Mucosa of descending colon (tissue), 3 donors: Measurements from ENCODE around the gene MAGED1. TPM values are rescaled to one million over a fixed set of nuclear protein-coding genes. Genes with fewer than 3 reads are reported as not detected.
"Not testable (repeated sequence)": the region's sequence is repeated elsewhere in the genome, so short reads cannot be mapped to it uniquely, and the experiment has no call there.

Experiments
- ATAC-seq: fragments of 200-7000 bp; cut with Tn5 transposase; one replicate; pipeline ENCODE4 v1.9.1; 2020; ENCODE audit warnings: mild to moderate bottlenecking, moderate library complexity
- DNase-seq, 3 donors: peaks; one replicate each; pipeline ENCODE4 v3.0.0-alpha.2; 2020
- H3K36me3 ChIP-seq: fragments of 200-600 bp; one replicate; pipeline ENCODE4 v1.8.0; 2021; ENCODE audit warnings: low read depth, mild to moderate bottlenecking
- H3K4me1 ChIP-seq: fragments of 200-600 bp; one replicate; pipeline ENCODE4 v1.8.0; 2021; ENCODE audit warnings: low read depth, mild to moderate bottlenecking
- H3K4me3 ChIP-seq: fragments of 200-600 bp; one replicate; pipeline ENCODE4 v1.8.0; 2021; ENCODE audit warnings: mild to moderate bottlenecking
- H3K9me3 ChIP-seq: fragments of 200-600 bp; one replicate; pipeline ENCODE4 v1.8.0; 2021; ENCODE audit warnings: mild to moderate bottlenecking
- intact Hi-C, 2 donors: fragments of 100-400 bp; cut with DNase I in 1 of 2; cut with micrococcal nuclease in 1 of 2; formaldehyde crosslinking; loops; one replicate each; pipeline versions ENCODE4 v1.11.0 to v1.11.1; 2022; cut with DNase I, micrococcal nuclease
- total RNA-seq, 3 donors: library from RNA; stranded (reverse); fragmentation: NEBNext Ultra II Directional in 2 of 3; extraction: Animal tissue kit (Norgen Biotek cat#: 25700) in 2 of 3; gene quantifications; one replicate each; pipeline versions ENCODE4 v1.2.1 to v1.2.4, GENCODE V29; 2021 to 2023
- TF ChIP-seq, protein P1 (sequence below): fragments of 200-600 bp; IDR thresholded peaks from one replicate; pipeline ENCODE4 v1.8.0; 2022; ENCODE audit warnings: antibody characterized with exemption, mild to moderate bottlenecking
- donor health status: DM: no; HTN: no; CAD: no; lungs with moderate emphysema.
- donor health status: DM: no; HTN: no; CAD: no.
- donor health status: DM: no; HTN: yes; CAD: no.

Gene MAGED1
- total RNA-seq, 3 donors from 2014 or later: 53.0 to 91.5 (median 57.4) TPM

DNA sequence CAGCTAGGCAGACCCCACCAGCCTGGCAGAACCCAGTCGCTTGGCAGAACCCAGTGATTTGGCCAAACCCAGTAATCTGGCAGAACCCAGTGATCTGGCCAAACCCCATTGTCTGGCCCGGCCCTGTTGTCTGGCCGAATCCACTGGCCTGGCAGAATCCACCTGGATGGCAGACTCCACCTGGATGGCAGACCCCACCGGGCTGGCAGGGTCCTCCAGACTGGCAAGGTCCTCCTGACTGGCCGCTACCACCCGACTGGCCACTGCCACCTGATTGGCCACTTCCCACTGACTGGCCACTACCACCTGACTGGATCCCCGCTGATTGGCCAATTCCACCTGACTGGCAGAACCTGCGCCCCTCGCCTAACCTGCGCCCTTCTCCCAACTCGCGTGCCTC lies 3.2 kb downstream of the MAGED1 start:
- TF ChIP-seq, protein P1, sequence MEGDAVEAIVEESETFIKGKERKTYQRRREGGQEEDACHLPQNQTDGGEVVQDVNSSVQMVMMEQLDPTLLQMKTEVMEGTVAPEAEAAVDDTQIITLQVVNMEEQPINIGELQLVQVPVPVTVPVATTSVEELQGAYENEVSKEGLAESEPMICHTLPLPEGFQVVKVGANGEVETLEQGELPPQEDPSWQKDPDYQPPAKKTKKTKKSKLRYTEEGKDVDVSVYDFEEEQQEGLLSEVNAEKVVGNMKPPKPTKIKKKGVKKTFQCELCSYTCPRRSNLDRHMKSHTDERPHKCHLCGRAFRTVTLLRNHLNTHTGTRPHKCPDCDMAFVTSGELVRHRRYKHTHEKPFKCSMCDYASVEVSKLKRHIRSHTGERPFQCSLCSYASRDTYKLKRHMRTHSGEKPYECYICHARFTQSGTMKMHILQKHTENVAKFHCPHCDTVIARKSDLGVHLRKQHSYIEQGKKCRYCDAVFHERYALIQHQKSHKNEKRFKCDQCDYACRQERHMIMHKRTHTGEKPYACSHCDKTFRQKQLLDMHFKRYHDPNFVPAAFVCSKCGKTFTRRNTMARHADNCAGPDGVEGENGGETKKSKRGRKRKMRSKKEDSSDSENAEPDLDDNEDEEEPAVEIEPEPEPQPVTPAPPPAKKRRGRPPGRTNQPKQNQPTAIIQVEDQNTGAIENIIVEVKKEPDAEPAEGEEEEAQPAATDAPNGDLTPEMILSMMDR: no peak
- no peak overlapping the region for H3K4me3 ChIP-seq
- DNase-seq: no peak
- intact Hi-C loops: no loop called here
- no peak for ATAC-seq
- H3K4me1 ChIP-seq: no peaks in the 10 kb centered on the region
- H3K36me3 ChIP-seq: no peaks in the 10 kb centered on the region
- no peaks in the 10 kb centered on the region for H3K9me3 ChIP-seq

DNA sequence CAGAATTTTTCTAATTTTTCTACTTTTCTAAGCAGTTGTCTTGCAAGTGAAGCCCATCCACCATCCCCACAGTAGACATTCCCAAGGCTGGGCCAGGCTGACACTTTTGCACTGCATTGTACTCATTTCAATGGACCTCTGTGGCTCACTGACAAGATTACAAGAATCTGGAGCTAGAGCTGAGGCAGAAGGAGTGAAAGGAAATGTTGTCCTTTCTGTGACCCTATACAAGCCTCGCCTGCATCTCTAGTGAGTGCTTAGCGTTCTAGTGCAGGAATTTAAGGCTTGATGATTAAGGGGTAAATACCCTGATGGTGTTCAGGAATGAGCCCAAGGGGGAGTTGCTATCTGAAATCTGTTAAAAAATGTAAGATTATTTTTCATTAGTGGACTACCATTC lies 6.3 kb downstream of the MAGED1 start:
- intact Hi-C loops: no loop called here
- H3K4me3 ChIP-seq: no peak overlapping the region
- H3K36me3 ChIP-seq: no peaks in the 10 kb centered on the region
- TF ChIP-seq, protein P1: no peak
- H3K9me3 ChIP-seq: no peaks in the 10 kb centered on the region
- DNase-seq: no peak
- no peak for ATAC-seq
- no peaks in the 10 kb centered on the region for H3K4me1 ChIP-seq

DNA sequence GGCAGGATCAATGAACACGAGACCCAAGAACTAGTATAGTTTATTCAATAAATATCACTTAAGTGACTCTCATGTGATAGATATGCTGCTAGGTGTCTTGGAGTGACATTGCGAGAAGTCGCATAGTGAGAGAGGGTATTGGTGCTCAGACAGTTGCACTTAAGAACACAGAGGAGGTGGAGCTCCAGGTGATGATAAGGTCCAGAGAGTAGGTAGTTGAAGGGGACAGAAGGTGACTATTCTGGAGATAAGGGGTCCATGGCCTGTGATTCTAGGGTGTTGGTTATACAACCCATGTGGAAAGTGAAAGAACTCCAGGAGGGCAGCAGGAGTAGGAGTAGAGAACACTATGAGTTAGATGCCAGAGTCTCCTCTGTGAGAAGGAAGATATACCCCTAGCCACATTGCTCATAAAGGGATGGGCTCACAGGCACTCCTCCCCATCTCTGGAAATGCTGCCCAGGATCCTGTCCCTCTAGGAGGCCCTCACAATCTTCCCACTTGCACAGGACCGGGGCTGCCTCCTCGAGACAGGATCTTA lies 9.2 kb downstream of the MAGED1 start:
- no peaks in the 10 kb centered on the region for H3K36me3 ChIP-seq
- H3K4me1 ChIP-seq: no peaks in the 10 kb centered on the region
- TF ChIP-seq, protein P1: no peak
- no peak overlapping the region for H3K4me3 ChIP-seq
- intact Hi-C loops: no loop called here
- DNase-seq (no peak), ATAC-seq (no peak)
- no peaks in the 10 kb centered on the region for H3K9me3 ChIP-seq

DNA sequence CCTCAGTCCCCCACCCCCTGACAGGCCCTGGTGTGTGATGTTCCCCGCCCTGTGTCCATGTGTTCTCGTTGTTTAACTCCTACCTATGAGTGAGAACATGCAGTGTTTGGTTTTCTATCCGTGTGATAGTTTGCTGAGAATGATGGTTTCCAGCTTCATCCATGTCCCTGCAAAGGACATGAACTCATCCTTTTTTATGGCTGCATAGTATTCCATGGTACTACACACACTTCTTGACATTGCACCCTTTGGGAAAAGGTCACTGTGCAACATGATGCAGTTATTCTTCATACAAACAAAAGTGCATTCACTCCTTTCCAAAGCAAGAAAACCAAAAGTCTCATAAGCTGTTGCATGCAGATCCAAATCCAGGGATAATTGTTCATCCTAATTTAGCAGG lies 11.7 kb downstream of the MAGED1 start:
- H3K9me3 ChIP-seq, H3K4me1 ChIP-seq, H3K4me3 ChIP-seq, DNase-seq, intact Hi-C loops, H3K36me3 ChIP-seq, ATAC-seq: not testable (repeated sequence)

DNA sequence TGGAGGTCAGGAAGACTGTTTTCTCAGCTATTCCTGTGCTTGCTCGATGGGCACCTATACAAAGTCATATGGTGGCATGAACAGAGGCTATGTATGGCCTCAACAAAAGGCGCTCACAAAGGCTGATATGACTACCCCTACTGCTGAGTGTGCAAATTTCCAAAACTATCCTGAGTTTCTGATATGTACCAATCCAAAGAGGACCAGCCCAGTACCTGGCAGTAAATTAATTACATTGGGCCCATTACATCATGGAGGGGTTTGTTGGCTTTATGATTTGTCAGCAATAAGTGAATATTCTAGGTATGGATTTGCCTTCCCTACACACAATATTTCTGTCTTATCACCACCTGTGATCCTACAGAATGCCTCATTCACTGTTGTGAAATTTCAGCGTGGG lies 12.3 kb downstream of the MAGED1 start:
- intact Hi-C loops: no loop called here
- no peak for ATAC-seq
- TF ChIP-seq, protein P1: no peak
- Histone ChIP-seq H3K36me3 (no peaks in the 10 kb centered on the region), H3K4me3 (no peak overlapping the region), H3K4me1 (no peaks in the 10 kb centered on the region), H3K9me3 (no peaks in the 10 kb centered on the region)
- no peak for DNase-seq

DNA sequence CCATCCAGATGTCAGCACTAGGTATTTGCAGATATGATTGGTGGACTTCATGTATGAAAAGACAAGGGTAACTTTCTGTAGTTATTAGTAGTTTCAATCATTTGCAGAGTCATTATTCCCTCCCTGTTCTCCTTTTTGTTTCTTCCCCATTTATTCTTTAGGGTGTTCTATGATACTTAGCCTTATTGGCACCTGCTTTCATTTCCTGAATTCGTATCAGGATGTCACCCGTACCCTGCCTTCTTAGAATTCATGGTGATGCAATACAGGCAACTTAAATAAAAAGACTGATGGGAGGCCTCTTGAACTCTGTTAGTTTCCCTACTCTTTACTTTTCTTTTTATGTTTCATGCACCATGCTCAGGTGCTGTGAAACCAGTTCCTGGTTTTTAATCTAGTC lies 24.2 kb downstream of the MAGED1 start:
- Histone ChIP-seq H3K36me3 (no peaks in the 10 kb centered on the region), H3K9me3 (no peaks in the 10 kb centered on the region), H3K4me1 (no peaks in the 10 kb centered on the region), H3K4me3 (no peak overlapping the region)
- intact Hi-C loops: no loop called here
- DNase-seq: no peak
- TF ChIP-seq, protein P1: no peak
- no peak for ATAC-seq
